Ureter (tissue), 1 donor: ENCODE results near the gene MAGI2. TPM values are rescaled to one million over a fixed set of nuclear protein-coding genes. Genes with fewer than 3 reads are reported as not detected.
A peak's percentile ranks its signal among the peaks of the same experiment; 100 is the strongest.

Experiments
- DNase-seq: peaks from one replicate; pipeline ENCODE4 v3.0.0-alpha.2; 2020; ENCODE audit warnings: low spot score
- total RNA-seq: library from RNA; stranded (reverse); gene quantifications from one replicate; pipeline ENCODE4 v1.2.4, GENCODE V29; 2023
- donor health status: DM: yes; HTN: yes; CAD: no.

Gene MAGI2
- total RNA-seq, 1 donor from 2014 or later, result 25.3 TPM

DNA sequence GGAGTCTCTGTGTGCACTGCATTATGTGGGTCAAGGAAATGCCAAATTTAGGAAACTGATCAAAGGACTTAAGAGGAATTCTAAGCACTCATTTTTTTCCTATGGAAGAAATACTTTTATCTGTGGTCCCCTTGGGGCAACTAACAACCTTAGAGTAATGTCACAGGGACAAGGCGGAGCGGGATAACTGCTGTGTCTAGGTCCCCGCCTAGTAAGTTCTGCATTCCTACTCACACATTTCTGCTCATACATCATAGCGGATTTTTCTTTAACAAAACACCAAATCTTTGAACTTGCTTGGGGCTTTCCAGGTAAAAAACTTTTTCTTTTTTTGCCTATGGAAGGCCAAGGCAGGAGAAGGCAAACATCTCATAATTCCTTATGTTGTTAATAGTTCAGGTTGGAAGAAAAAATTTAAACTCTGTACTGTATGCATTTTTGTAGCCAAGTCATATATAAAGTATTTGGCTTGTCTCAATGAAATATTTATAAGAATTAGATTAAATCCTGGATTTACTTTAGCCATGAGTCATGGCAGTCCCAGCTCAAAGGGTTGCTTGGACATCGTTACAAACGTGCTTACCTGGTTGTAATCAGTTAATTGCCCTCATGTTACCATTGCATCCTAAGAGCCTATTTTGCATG is 1369.9 kb downstream of the MAGI2 start:
- DNase-seq, result no peak

DNA sequence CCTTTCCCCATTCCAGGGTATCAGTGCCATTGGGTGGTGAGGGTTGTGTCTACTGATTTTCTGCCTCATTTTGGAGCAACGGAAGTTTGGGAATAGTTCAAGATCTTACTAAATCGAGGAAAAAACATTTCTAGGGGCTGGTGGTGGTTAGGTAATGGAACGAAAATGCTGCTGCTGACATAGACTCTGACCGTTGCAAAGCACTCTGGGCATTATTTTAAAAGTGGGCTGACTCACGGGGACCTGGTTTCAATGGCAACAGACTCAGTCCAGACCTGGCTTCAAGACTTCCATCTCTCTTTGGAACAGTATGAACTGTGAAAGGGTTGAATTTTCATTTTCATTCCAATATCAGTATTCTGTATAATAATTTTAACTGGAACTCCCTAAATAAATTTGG is 1370.9 kb downstream of the MAGI2 start:
- DNase-seq, result no peak

DNA sequence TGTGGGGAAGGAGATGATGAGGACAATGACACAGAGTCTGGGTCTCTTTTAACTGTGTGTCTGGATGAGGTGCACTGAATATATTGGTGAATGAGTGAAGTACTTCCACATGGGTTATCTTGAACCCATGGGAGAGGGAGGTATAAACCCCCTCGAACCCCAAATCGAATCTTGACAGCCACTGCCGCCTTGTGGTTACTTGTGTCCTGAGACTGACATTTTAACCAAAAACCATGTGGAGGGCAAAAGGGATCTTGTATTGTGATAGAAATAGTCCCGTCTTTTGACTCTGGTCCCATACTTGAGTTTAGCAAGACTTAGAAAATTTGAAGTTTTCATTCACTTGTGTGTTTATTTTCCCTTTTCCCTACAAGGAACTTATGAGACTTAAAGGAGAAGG is 1371.6 kb downstream of the MAGI2 start:
- DNase-seq, result no peak

DNA sequence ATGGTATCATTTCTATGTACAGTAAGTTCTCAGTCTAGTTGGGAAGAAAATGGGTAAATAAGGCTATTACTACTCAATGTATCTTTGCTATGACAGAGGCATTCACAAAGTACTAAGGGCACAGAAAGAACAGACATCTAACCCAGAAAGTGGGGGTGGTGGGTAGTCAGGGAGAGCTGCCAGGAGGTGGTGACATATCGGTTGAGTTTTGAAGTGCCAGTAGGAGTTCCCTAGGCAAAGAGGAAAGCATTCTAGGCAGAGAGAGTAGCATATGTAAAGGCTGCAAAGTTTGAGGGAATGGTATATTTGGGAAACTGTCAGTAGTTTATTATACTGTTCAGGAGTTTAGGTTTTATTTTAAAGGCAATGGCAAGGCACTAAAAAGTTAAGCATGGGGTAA is 1372.1 kb downstream of the MAGI2 start:
- DNase-seq, result no peak

DNA sequence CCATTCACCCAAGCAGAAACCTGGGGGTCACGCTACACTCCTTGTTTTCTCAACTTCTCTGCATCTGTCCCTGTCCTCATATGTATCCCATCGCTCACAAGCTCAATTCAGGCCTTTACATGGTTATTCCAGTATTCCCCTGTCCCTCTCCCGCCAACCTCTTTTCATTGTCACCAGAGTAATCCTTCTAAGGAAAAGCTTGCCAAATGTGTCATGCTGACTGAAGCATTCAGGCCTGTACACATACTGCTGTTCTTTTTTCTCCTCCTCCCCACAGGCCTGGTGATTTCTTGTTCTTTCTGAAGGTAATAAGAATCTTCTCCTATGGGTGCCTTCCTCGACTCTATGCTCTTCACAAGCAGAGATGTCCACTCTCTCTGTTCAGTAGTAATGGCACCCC is 1372.7 kb downstream of the MAGI2 start:
- DNase-seq, result no peak

DNA sequence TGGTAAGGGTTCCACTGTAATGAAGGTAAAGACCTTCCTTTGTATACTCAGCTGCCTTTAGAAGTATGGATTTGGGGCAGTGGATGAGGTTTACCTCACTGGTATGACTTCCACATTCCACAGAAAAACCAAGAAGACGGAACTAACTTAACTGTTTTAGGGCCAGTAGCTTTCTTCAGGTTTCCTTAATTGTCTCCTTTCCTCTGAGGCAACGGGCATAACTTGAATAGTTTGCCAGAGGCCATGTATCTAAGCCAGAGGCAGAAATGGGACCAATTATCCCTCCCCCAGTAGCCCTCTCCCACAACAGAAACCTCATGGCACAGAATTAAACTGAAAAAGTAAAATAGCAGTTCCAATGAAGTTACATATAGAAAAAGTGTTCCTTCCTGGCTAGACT is 1373.2 kb downstream of the MAGI2 start:
- no peak for DNase-seq

DNA sequence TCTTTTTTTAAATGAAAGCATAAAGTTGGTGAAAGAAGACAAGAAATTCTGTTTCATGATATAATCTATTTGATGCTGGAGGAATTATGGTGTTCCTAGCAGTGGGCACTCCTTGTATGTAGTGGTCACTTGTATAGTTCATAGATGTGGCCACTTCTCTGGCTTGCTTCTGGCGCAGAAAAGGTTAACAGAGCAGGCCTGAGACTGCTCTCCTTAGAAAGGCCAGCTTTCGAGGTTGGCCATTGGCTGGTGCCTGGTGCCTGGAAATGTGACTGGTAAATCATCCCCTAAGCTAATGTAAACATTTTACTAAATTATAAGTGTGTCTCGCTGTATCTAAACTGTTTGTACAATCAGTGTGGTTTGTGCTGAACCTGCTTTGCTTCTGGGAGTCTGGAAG is 1378.8 kb downstream of the MAGI2 start:
- DNase-seq, result no peak

DNA sequence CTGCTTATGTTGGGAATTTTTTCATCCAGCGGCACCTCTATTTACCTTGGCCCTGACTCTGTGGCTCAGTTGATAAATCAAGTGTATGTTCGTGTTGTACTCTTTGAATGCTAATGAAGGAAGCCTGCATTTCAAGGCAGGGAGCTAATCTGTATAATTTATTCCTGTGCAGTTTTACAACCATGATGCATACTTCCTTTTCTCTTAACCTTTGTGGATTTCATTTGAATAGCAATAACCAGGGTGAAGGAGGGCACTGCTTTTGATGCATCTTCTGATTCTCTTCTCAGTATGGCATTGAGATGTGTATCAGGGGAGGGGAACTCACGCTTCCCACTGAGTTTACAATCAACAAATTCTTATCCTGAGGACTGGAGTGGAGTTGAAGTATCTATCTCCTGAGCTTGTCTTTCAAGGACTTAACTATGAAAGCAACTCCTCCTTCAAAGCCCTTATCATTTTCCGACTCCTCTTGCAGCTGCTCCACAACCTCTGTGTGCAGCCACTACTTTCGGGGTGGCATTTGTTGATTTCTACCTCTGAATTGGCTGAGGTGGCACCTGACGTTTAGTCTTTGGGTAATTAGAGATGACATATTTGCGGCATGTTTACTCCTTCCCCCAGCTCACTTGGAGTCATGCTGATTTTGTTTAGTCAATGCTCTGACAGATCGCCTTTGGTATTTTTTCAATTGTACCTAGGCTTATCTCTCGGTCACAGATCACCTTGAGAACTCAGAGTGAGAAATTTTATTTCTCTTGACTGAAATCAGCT is 1379.7 kb downstream of the MAGI2 start:
- DNase-seq, result no peak

DNA sequence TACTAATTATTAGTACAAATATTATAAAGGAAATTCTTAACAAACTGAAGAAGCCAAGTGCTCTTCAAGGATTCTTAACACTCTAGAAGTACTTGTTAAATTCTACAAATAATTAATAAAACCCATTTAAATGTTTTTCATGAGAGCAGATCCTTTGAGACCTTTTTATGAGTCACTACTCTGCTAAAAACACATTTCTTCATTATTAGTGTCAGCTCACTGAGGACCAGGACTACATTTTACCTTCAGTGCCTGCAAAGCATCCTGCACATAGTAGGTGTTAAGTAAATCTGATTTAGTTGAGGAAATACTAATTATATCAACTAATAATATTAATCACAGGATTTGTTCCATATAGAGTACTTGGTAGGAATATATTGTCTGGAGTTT is 1381.3 kb downstream of the MAGI2 start:
- DNase-seq, result no peak

DNA sequence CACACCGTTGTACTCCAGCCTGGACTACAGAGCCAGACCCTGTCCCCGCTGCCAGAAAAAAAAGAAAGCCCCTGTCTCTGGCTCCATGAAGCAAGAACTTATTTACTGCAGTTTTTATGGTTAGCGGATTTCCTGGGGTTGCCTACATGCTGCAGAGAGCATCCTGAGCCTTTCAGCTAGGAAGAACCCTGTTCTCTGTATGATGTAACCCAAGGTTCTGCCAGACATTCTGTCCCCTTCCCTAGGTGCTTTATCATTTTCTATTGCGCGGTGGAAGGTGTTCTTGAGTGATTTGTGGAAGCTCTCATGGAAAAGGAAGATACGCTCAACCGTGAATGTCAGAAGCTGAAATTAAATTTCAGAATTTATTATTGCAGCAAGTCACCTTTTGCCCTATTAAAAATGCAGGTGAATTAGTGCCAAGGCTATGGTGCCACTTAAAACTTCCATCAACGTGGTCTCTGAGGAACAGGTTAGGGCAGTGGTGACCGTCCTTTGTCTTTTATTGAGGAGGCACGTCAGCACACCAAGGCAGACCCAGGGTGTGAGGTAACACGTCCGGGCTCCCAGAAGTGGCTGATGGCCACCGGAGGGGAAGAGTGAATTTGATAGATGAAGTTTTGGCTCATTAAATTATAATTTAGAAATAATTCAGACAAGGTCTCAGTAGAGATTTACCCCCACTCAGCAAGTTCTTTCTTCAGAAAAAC is 1381.8 kb downstream of the MAGI2 start:
- no peak for DNase-seq

DNA sequence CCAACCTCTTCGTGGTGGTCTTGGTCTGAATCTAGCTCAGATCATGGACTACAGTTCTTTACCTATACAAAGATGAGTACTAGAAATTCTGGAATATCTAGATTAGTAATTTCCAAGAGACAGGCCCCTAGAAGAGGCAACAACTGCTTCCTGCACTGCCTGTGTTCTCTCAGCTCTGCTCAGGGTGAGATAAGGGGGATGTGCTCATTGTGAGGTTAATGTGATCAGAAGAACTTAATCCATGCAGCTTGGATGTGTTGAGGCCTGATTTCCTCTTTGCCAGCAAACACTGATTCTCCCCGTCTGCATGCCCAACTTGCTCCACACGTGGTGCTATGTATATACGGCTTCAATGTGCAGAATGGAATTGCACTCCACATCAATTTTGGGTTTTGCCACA is 1386.9 kb downstream of the MAGI2 start:
- no peak for DNase-seq

DNA sequence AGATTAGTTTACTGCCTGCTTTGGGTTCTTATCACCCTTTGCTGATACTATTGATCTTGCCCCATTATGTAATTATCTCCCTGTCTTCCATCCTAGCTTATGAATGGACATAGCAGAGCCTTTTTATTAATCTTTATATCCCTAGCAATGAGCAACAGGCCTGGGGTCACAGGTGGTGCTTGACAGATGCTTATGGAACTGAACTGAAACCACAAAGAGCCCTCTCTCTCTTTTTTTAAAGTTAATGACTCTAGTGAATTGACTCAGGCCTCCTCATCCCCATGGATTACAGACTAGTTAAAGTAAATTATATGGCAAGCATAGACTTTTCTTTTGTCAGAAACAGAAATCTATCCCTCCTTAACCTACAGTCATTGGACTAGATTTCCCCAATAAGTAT is 1389.7 kb downstream of the MAGI2 start:
- DNase-seq, result no peak

DNA sequence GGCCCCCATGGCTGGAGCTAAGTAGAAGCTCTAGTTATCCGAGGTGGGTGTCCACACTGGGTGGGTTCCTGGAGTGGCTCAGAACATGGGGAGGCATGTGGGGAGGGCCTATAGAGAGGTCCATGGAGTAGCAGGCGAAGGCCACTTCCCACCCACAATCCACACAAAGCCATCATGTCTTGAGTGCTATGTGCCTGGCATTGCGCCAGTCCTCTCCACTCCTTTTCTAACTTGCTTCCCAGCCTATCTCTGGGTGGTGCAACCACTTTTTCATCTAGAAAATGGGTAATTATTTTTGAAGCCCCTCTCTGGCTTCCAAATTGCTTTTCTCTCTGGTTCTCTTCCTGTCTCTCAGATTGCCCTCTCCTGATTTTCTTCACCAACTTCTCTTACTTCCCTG is 1391.3 kb downstream of the MAGI2 start:
- no peak for DNase-seq

DNA sequence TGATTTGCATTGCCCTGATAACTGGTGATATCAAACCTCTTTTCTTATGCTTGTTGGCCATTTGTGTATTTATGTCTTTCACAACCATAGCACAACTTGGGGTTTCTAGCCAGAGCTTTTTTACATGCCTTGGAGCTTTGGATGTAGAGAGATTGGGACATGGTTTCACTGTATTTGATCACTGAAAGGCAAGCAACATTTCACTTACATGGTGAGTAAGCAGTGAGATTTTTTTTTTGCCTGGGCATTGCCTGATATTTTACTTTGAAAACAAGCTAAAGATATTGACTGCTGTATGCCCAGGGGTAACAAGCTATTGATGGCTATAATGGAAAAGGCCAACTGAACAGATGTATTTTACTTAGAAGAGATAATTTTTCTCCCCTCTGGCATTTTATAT is 1395.9 kb downstream of the MAGI2 start:
- no peak for DNase-seq

DNA sequence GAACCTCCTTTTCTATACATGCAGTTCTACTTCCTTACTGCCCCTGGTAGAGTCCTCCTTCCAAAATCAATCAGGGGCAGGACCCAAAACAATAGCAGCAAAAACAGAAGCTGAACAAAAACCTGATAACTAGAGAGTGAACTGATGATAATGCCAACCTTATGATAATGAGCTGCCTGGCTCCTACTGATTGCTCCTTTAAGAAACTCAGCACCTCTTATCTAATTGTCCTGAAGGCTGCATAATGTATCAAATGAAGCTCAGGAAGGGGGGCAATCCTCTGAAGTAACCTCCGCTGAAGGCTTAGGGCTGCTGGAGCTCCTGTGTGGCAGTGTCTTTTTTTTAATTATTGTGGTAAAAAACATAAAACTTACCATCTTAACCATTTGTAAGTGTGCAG is 1397.9 kb downstream of the MAGI2 start:
- DNase-seq, result no peak

DNA sequence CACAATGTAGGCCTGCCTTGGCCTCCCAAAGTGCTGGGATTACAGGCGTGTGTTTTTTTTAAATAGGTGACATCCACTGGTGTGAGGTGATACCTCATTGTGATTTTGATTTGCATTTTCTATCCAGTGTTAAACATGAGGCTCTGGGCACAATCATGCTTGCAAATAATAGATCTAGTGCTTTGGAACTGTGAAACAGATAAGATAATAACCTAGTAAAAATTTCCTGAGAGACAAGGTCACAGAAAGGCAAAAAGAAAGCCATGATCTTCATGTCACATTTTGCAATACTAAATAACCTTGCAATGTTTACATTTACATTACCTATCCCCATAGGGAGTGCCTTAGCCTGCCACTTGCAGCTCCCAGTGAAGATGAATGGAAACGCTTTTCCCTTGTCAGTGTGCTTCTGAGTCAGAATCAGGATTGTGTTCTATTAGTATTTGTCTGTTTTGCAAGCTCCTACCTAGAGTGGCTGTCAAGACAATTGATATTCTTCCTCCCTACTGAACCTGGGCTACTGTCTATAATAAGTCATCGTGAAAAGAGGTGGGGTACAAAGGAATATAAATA is 1398.4 kb downstream of the MAGI2 start:
- no peak for DNase-seq

DNA sequence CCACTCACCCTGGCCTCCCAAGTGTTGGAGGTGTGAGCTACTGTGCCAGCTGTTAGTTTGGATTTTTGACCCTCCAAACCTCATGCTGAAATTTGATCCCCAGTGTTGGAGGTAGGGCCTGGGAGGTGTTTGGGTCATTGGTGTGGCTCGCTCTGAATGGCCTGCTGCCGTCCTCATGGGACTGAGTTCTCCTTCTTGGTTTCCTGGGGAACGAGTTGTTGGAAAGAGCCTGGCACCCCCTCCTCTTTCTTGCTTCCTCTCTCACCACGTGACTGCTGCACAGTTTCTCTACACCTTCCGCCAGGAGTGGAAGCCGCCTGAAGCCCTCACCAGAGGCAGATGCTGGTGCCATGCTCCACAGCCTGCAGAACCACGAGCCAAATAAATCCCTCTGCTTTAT is 1401.4 kb downstream of the MAGI2 start:
- no peak for DNase-seq

DNA sequence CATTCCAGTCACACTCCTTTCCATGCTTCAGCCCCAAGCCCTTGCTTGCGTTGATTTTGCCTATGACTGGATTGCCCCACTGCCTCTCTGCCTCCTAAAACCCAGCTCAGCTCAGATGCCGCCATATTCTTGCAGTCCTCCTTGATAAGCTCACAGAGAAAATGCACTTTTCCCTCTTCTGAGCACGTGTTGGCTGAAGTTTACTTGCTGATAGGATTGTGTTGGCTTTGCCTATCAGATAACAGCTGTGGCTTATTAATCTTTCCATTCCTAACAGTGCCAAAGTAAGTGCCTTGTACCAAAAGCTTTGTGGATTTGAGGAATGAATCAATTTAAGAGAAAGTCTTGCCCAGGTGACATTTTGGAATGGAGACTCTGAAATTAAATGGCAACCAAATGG is 1405.7 kb downstream of the MAGI2 start:
- no peak for DNase-seq

DNA sequence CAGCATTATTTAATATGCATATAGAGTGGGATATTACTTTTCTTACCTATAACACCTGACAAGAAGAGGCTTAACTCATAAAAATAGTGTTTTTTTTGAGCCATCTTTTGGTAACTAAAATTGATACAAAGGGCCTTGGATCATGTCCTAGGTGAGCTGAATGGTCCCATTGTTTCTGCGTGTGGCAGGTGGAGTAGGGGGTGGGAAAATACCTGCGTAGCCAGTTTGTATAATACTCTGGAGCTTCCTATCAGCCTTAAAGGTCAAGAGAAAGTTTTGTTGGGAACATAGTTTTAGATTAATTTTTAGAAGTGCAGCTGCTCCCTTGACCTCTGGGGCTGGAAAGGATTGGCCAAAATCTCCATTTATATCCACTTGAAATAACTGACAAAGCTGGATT is 1410.3 kb downstream of the MAGI2 start:
- no peak for DNase-seq

DNA sequence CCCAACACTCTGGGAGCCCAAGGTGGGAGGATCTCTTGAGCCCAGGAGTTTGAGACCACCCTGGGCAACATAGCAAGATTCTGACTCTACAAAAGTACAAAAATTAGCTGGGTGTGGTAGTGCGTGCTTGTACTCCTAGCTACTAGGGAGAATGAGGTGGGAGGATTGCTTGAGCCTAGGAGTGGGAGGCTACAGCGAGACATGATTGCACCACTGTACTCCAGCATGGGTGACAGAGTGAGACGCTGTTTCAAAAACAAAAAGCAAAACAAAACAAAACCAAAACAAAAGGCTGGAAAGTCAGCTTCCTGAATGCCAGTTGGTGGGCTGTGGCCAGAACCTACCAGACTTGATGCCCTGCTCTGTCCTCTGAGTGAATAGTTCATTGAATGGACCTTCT is 1412.0 kb downstream of the MAGI2 start:
- DNase-seq, result no peak

DNA sequence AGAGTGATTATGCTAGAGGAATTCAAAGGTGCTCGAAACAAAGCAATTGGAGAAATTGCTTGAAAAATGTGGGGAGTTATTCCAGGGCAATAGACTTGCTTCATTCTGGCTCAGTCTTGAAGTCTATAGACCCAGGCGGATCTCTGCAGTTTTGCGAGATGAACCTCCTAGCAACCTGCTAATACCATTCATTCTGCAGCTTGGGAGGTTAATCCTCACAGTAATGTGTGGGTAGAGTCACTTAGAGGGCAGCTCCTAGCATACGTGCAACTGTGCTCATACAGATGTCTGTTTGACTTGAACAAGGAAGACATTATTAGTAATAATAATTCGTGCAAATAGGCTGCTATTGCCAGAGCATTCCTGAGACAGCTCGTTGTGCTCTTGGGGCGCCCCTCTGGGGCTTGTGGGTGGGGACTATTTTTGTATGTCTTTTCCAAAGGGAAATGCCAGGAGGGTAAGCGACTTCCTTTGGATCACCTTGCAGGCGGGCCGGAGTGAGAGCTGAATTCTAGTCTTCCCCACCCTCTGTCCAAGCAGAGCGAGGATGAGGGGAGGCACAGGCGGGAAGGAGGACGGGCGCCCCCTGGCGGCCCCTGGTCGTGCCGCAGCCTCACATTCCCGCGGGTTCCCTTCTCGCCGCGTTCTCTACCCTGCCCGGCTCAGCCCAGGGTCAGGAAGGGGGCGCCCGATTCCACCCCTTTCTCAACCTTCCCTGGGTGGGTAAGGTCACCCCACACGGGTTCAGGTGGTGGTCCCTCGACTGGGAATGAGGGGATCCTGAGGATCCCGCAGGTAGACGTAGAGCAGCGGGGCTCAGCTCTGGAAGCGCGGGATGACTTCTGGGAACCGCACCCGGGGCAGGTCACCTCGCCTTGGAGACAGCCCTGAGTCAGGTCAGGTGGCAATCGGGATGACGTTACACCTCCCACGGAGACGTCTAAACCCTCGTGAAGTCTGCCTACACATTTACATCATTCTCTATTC is 1413.4 kb downstream of the MAGI2 start:
- DNase-seq, result peak; percentile 46
